ENCODE results near the gene CCL3.
"Not testable (repeated sequence)": the region's sequence is repeated elsewhere in the genome, so short reads cannot be mapped to it uniquely, and the experiment has no call there.

The CCL3 gene

DNA sequence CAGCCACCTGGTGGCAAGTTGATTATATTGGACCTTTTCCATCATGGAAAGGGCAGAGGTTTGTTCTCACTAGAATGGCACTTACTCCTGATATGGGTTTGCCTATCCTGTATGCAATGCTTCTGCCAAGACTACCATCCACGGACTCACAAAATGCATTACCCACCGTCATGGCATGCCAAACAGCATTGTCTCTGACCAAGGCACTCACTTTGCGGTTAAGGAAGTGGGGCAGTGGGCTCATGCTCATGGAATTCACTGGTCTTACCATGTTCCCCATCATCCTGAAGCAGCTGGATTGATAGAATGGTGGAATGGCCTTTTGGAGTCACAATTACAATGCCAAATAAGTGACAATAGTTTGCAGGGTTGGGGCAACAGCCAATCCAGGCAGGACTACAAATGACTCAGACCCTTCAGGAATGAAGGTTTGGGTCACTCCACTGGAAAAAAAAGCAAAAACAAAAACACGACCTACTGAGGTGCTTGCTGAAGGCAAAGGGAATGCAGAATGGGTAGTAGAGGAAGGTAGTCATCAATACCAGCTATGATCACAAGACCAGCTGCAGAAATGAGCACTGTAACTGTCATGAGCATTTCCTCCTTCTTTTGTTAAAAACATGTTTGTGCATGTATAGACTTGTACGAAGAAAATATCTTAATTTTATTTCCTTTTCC is 25.2 kb upstream of the CCL3 start:
- DNase-seq = not testable (repeated sequence)

DNA sequence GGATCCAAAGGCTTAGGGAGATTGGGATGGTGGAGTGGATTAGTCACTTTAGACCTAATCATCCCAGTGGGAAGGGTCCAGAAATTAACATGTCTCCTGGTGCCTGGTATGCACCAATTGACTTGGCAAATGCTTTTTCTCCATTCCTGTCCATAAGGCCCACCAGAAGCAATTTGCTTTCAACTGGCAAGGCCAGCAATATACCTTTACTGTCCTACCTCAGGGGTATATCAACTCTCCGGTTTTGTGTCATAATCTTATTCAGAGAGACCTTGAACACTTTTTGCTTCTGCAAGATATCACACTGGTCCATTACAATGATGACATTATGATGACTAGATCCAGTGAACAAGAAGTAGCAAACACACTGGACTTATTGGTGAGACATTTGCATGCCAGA is 23.2 kb upstream of the CCL3 start:
- not testable (repeated sequence) for DNase-seq

DNA sequence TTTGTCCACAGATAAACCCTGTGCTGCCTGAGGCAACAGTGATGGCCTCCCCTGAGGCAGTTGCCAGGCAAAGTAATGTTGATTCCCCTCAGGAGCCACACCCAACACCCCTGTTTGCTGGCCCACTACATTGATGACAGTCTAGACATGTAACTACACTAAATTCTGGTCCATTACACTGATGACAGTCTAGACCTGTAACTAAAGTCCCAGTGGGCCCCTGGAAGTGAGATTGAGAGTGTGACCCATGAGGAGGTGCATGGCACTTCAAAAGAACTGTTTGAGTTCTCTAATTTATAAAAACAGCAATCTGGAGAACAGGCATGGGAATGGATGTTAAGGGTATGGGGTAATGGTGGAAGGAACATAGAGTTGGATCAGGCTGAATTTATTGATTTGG is 22.6 kb upstream of the CCL3 start:
- no peak for DNase-seq

DNA sequence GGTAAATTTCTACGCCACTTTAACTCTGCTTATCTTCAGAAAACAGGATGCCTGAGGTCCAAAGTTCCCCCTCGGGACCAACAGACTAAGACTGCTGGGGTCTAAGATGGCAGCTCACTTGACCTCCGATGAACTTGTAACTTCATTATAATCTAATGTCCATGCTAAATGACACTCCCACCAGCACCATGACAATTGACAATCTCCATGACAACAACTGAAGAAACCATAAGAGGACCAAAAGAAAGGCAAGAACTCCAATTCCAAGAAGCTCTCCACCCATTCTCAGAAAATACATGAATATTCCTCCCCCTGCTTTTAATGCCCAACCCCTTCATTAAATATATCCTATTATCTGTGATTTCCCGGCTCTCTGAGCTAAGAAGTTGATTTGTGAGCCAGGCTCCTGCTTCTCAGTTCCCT is 21.1 kb upstream of the CCL3 start:
- no peak for DNase-seq

DNA sequence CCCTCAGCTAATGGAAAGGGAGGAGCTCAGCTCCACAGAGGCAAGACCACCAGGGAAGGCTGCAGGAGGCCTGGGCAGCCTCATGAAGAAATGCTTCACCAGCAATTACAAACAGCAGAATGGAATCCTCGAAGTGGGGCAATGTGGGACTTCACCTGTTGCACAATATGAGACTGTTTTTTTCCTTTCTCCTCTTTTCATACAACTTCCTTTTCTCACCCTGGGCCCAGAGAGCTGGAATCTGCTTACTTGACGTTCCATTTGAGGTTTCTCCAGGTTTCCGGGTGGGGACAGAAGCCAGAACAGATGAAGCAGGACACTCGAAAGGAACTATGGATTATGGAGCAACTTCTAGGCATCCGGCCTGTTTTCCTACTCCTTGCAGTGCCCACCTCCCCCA is 18.3 kb upstream of the CCL3 start:
- not testable (repeated sequence) for DNase-seq

DNA sequence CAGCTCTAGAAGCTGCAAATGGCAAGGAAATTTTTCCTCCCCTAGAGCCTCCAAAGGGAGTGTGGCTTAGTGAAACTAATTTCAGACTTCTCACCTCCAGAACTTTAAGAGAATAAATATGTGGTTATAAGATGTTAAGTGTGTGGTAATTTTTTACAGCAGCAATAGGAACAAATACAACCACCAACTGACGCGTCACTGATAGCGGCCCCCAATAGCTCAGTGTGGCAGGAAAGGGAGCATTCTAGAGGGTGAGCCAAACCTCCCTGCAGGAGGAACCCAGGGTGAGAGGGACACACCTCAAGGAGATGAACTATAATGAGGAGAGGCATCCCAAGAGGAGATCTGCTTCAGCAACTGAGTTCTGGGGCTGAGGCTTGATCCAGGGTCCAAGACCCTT is 17.7 kb upstream of the CCL3 start:
- DNase-seq = no peak

DNA sequence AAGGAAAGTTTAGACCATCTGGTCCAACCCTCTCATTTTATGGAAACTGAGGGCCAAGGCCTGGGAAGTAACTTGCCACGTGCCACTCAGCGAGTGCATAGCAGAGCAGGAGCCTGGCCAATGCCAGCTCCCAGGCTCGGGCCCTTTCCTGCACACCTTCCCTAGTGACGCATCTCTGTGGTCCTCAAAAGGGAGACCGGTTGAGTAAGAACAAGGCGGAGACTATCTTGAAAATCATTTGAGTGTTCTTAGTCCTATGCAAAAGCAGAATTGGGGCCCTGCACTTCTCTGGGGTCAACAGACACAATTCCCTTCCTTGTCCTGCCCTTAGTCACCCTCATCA is 16.5 kb upstream of the CCL3 start:
- no peak for DNase-seq

DNA sequence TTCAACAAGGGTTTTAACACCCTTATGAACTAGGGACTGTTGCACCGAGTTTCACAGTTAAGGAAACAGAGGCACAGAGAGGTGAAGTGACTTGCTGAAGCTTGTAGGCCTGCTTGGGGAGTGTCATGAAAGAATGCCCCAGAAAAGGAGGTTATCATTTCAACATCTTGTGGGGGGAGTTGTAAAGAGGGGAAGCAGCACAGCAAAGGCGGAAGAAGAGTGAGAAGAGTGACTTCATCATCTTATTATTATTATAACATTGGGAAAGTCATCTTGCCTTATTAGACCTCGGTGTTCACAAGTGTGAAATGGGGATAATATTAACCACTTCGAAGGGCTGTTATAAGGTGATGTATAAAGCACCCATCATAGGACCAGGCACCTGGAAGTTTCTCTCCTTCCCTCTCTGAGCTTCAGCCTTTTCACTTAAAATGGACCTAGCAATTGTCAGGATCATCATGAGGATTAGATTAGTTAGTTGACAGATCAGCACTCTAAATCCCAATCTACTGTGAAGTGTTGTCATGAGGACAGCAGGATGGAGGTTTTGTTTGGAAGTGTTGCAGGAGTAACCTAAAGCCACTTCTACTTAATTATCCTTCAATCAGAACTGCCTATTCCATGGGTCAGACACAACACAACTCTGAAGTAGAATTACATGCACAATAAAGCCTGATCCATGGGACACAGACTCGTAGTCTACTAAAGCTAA is 16.0 kb upstream of the CCL3 start:
- DNase-seq = no peak

DNA sequence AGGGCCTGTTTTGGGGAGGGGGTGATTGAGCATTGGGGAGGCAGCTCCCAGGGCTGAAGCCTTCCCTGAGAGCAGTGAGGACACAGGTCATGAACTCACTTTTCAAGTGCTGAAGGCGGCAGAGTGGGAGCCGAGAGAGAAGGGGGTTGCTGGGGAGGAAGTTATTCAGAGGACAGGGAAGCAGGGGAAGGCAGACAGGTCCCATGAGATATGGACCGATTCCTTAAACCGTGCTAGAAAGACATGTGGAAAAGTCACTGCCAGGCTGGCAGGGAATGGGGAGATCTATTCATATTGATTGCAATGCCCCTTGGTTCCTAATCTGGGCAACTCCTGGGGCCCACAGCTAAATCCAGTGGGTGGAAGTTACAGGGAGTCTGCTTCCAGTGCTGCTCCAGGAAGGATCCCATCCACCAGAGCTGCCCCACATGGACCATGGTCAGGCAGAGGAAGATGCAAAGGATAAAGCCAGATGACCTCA is 14.8 kb upstream of the CCL3 start:
- no peak for DNase-seq

DNA sequence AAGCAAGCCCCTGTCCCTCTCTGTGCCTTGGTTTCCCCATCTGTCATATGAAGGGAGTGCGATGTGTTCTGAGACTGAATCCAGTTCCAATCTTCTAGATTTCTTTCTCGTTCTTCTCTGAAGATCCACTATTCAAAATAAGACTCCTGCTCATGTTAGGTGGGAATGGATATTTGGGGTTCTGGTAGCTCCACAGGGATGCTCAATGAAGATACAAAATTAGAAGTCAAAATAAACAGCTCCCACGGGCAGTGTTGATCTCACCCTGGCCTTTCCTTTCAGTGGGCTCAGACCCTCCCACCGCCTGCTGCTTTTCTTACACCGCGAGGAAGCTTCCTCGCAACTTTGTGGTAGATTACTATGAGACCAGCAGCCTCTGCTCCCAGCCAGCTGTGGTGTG is 14.3 kb upstream of the CCL3 start:
- not testable (repeated sequence) for DNase-seq

DNA sequence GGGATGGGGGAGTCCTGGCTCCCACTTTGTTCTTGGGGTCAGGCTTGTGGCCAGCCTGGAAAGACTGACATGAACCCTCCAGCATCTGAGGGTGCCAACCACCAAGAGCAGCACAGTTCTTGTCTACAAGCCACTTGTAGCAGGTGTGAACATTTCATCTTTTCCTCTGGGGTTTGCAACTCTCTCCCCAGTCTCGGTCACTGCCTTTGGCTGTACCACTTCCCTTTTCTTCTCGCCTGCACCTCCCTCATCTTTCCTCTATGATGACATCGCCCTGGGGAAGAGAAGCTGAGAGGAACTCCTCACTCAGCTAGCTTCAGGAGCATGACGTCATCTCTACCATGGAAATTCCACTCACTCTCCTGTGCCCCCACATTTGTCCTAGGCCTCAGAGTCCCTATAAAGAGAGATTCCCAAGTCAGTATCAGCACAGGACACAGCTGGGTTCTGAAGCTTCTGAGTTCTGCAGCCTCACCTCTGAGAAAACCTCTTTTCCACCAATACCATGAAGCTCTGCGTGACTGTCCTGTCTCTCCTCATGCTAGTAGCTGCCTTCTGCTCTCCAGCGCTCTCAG is 13.5 kb upstream of the CCL3 start, which contains the start of gene CCL4:
Gene CCL4, plus strand, starts transcription at position 427 of the 575 bp plus-strand sequence. Its CDS starts 79 bp downstream, at position 506.
- DNase-seq = peak in 1 of 5 donors; percentile 31

DNA sequence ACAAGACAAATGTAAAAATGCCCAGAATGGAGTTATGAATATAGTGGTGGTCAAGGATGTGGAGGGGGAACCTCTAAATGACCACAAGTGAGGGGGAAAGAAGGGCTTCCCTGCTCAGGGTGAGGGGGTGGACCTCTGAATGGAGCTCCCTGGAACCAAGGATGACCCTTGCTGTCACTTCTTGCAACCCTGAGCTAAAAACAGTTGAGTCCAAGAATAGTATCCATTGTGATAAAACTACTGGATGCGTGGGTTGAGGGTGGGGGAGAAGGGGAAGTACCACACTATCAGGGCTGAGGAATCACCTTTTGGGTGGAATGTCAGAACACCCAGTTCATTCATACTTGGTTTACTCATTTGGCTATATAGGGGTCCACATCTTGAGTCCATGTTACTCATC is 9.1 kb upstream of the CCL3 start:
- DNase-seq = not testable (repeated sequence)

DNA sequence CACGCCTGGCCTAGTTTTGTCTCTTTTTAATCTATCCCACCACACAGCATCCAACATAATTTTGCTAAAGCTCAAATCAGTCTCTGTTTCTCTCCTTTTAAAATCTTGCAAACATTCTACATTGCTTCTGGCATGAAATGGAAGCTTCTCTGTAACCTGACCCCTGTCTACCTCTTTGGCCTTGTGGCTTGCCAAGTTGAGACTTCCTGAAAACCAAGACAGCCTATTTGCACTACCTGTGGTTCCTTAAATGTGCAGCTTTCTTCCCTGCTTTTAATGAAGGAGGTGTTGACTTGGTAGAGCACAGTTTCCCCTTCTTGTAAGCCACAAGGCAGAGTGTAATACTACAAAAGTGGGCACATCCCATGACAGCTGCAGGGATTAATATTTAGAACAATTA is 6.0 kb upstream of the CCL3 start:
- no peak for DNase-seq

DNA sequence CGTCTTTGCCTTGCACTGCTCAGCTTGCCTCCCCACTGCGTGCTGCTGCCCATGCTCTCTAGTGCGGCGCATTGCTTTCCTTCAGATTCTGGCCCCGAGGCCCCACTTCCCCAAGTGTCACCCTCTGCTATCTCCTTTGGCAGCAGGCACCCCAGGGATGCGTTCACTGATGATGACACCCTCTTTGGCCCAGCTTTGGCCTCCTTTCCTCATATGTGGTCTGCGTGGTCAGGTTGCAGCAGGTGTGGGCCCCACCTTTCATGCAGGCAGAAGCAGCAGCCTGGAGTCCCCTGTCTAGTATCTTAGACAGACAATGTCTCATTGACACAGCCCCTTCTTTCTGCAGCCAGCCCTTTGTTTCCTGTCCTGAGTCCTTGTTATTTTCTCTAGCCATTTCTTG is 4.8 kb upstream of the CCL3 start:
- DNase-seq = no peak

DNA sequence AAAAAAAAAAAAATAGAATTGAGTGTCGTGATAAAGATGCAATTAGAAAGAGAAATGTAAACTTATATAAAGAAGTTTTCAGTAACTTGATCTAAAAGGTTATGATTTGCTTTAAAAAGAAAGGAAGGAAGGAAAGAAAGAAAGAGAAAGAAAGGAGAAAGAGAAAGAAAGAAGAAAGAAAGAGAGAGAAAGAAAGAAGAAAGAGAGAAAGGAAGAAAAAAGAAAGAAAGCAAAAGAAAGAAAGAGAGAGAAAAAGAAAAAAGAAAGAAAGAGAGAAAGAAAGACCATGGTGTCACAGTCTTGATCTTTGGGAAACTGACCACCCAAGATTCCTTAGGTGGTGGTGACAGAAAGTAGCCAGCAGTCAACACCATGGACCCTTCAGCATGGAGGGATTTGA is 4.3 kb upstream of the CCL3 start:
- no peak for DNase-seq

DNA sequence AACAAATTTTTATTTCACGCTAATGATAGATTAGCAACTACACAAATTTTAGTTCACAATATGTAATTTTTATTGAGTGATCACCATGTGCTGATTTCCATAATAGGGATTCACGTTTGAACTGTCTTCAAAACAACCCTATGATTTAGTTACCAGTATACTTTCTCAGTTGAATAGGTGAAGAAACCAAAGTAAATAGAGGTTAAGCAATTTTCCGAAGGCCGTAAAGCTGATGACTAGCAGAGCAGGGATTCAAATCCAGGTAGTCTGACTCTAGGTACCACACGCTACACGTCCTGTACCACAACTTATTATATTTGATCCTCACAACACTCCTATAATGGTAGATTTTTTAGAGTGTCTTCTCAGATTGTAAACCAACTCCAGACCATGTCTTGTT is 2.8 kb upstream of the CCL3 start:
- DNase-seq = not testable (repeated sequence)

DNA sequence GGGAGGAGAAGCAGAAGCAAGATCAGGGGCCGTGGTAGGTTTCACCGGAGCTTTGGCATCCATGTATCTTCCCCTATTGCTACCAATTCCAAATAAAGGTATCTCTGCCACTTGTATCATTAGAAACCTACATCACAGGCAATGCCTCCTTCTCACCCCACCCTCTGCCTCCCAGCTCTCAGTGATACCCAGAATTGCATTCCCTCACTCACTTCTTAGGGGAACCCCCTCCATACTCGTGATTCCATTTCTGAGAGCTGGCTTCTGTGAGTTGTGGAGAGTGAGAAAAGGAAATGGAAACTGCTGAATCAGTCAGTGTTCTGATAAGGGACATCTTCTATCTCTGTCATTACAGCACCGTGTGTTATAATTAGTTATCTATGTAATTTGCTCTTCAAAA is 2.3 kb upstream of the CCL3 start:
- peak in 1 of 5 donors; percentile 55 for DNase-seq

DNA sequence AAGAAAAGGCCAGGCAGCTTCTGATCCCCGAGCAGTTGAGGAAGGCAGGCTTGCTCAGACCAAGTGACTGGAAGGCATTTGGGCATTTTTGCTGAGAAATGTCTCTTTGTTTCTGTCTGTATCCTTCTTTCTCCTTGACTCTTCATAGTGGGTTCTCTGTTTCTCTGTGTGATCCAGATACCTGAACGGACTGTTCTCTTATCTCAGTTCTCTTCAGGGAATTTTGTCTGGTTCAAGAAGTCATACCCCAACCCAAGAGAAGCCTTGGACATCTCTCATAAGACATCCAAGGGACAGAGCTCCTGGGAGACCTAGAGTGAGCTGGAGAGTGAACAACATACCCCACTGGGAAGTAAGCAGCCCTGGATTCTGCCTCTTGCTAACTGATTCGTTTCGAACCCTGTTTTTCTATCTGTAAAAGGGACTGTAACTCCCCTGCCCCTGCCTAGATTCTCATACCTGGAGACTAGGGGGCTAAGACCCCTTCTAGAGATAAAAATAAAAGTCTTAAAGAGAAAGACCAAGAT is 541 bp downstream of the CCL3 start:
- no peak for DNase-seq

DNA sequence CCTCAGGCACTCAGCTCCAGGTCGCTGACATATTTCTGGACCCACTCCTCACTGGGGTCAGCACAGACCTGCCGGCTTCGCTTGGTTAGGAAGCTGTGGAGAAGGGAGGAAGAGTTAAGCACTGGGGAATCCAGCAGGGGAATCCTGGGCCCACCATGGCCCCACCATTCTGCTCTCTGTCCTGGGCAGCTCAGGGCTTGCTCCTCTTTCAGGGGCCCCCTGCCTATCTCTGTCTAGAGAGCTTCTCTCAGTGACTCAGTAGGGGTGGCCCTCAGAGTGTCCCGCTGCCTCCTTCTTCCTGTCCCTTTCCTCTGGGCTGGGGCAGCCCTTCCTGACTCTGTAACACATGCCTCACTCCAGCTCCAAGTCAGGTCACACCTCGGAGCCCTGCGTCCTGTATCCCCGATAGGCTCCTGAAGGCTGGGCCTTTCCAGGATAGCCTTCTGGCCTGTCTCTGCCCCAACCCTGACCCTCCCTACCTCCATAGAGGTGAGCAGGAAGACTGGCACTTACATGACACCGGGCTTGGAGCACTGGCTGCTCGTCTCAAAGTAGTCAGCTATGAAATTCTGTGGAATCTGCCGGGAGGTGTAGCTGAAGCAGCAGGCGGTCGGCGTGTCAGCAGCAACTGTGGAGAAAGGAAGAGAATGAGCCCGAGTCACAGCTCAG is 1.1 kb downstream of the CCL3 start:
- DNase-seq = no peak

DNA sequence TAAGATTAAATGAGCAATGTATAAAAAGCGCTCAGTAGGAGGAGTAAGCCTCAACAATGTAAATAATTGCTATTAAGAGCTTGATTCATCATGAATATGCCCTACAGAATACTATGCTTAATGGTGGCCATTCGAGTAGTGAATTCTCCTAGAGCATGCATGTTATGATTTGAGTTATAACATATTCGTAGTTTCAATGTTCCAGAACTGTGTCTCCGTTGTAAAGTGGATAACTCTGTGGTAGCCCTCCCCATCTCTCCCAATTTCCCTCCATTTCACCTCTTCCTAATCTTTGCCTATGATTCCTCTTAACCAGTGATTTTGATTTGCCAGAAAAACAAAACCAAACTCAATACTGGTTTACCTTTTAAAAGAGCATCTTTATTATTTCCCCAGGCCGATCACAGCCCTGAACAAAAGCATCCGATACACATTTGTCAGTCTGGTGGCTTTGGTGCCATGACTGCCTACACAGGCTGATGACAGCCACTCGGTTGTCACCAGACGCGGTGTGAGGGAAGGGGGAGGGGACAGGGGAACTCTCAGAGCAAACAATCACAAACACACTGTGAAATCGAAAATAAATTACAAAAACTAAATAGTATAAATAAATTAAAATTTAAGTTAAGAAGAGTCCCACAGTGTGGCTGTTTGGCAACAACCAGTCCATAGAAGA is 1.9 kb downstream of the CCL3 start:
- DNase-seq = not testable (repeated sequence)

DNA sequence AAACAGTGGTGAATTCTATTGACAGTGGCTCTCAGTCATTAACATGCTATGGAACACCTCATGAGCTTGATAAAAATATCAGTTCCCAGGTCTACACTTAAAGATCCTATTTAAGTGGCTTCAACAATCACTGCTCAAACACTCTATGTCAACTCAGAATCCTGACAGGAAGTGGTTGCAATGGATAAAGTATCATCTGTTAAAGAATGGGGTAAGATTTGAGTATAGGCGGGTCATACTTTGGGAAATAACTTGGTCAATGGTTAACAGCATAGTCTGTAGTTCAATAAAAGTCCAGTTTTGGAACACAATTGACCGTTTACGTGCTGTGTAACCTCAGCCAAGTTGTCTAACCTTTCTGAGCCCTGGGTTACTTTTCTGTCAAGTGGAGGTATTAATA is 2.5 kb downstream of the CCL3 start:
- not testable (repeated sequence) for DNase-seq

DNA sequence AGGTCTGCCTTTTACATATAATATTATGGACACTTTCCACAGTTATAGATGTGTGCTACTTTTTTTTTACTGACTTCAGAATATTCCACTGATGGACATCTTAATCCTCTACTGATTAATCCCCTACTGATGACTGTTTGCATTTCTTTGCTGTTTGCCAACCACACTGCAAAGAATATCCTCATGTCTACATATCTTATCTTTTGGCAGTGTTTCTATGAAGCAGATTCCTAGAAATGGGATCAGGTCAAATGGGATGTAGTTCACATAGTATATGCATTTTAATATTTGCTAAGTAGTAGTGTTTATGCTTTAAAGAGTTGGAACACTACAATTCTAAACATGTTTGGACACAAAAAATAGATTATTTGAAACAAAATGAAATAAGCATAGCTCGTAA is 3.2 kb downstream of the CCL3 start:
- DNase-seq = no peak

DNA sequence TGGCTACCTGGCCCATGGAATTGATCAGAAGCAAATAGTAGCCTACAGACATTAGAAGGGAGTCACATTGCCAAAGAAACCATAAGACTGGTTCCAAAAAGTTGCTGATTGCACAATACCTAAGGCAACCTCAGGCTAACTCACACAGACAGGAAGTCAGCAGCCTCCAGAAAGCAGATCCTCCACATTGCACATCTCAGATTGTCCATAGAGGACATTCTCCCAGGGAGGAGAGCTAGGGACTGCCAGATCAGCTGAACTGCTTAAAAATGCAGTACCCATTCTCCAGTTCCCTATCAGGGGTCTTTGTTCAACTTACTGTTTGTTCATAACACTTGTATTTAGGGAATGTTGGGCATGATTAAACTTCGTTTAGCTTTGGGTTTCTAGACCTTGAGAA is 4.2 kb downstream of the CCL3 start:
- DNase-seq = peak in 1 of 5 donors; percentile 22

Data from T-helper 1 cell (primary cell).